ENCODE measurements around the gene REM2. TPM values are rescaled to one million over a fixed set of nuclear protein-coding genes. Genes with fewer than 3 reads are reported as not detected.

REM2 gene
- total RNA-seq, 2 experiments from 2014 or later, result 0.98 to 1.2 TPM

- H3K4me3 Mint-ChIP-seq, result no peak overlapping the region
- ChIA-PET POLR2A (interaction anchor here (0.9 to 1.0 kb wide), 2 partner anchors 12 to 30 kb away, joined by 3 to 4 read pairs; no protein-coding TSS in a partner anchor), CTCF (no interaction called here)
- H3K9me3 Mint-ChIP-seq, result no peaks in the 10 kb centered on the region
- no peak for DNase-seq
- peaks cover 2% of the 10 kb centered on the region for H3K4me1 Mint-ChIP-seq
- H3K27me3 Mint-ChIP-seq, result peaks cover 14% of the 10 kb centered on the region
- H3K27ac Mint-ChIP-seq, result no peak overlapping the region
- H3K36me3 Mint-ChIP-seq (ENCODE audit: low read depth), result no peaks in the 10 kb centered on the region
These were observed 40.6 kb upstream of the REM2 start for GRCh38 chr14:22842211-22843122.

- DNase-seq, result no peak
- Mint-ChIP-seq H3K4me3 (no peak overlapping the region), H3K27ac (no peak overlapping the region), H3K4me1 (peaks cover 2% of the 10 kb centered on the region), H3K27me3 (peaks cover 11% of the 10 kb centered on the region), H3K9me3 (no peaks in the 10 kb centered on the region), H3K36me3 (ENCODE audit: low read depth) (no peaks in the 10 kb centered on the region)
- CTCF ChIA-PET, result no interaction called here
- POLR2A ChIA-PET, result interaction anchor here (0.9 to 1.0 kb wide), 2 partner anchors 13 to 29 kb away, joined by 3 to 4 read pairs; no protein-coding TSS in a partner anchor
These were observed 39.7 kb upstream of the REM2 start for GRCh38 chr14:22843123-22843925.

GRCh38 chr14:22844221-22845102, 38.6 kb upstream of the REM2 start:
- Mint-ChIP-seq H3K4me3 (no peak overlapping the region), H3K36me3 (ENCODE audit: low read depth) (no peaks in the 10 kb centered on the region), H3K27ac (no peak overlapping the region), H3K9me3 (no peaks in the 10 kb centered on the region), H3K27me3 (peaks cover 13% of the 10 kb centered on the region), H3K4me1 (no peaks in the 10 kb centered on the region)
- POLR2A ChIA-PET, result interaction anchor here (1.0 kb wide), 1 partner anchor 14 kb away, joined by 6 read pairs; no protein-coding TSS in a partner anchor
- no peak for DNase-seq
- CTCF ChIA-PET, result interaction anchor here (0.9 to 1.0 kb wide), 2 partner anchors 11 to 274 kb away, joined by 3 read pairs; no protein-coding TSS in a partner anchor

- Mint-ChIP-seq H3K9me3 (no peaks in the 10 kb centered on the region), H3K36me3 (ENCODE audit: low read depth) (no peaks in the 10 kb centered on the region), H3K27ac (no peak overlapping the region), H3K4me1 (no peaks in the 10 kb centered on the region), H3K4me3 (no peak overlapping the region), H3K27me3 (peaks cover 15% of the 10 kb centered on the region)
- ChIA-PET CTCF (interaction anchor here (0.9 to 1.0 kb wide), 2 partner anchors 10 to 275 kb away, joined by 3 read pairs; no protein-coding TSS in a partner anchor), POLR2A (interaction anchor here (0.5 to 1.0 kb wide), 2 partner anchors 10 to 15 kb away, joined by 3 to 6 read pairs; no protein-coding TSS in a partner anchor)
- no peak for DNase-seq
These were observed 38.0 kb upstream of the REM2 start for GRCh38 chr14:22845103-22845394.

GRCh38 chr14:22845821-22846625, 37.0 kb upstream of the REM2 start:
- no peaks in the 10 kb centered on the region for H3K9me3 Mint-ChIP-seq
- no peak for DNase-seq
- POLR2A ChIA-PET, result interaction anchor here (1.6 kb wide), 1 partner anchor 275 kb away, joined by 3 read pairs; no protein-coding TSS in a partner anchor

GRCh38 chr14:22846811-22847307, 36.2 kb upstream of the REM2 start:
- Mint-ChIP-seq H3K36me3 (ENCODE audit: low read depth) (no peaks in the 10 kb centered on the region), H3K27ac (no peak overlapping the region), H3K9me3 (no peaks in the 10 kb centered on the region), H3K4me3 (no peak overlapping the region), H3K4me1 (peaks cover 13% of the 10 kb centered on the region), H3K27me3 (peaks cover 15% of the 10 kb centered on the region)
- ChIA-PET POLR2A (interaction anchor here (1.6 kb wide), 1 partner anchor 276 kb away, joined by 3 read pairs; no protein-coding TSS in a partner anchor), CTCF (interaction anchor here (1.2 to 1.7 kb wide), 2 partner anchors 24 to 83 kb away, joined by 3 to 4 read pairs; partner anchors contain the start of gene PRMT5)
- DNase-seq, result no peak

More at GRCh38 chr14:22845821-22846625, 37.0 kb upstream of the REM2 start:
- H3K27me3 Mint-ChIP-seq, result peaks cover 15% of the 10 kb centered on the region
- CTCF ChIA-PET, result interaction anchor here (0.7 kb wide), 1 partner anchor 8 kb away, joined by 3 read pairs; no protein-coding TSS in a partner anchor
- peaks cover 5% of the 10 kb centered on the region for H3K4me1 Mint-ChIP-seq
- no peaks in the 10 kb centered on the region for H3K36me3 Mint-ChIP-seq (ENCODE audit: low read depth)
- no peak overlapping the region for H3K27ac Mint-ChIP-seq
- no peak overlapping the region for H3K4me3 Mint-ChIP-seq

- Mint-ChIP-seq H3K9me3 (no peaks in the 10 kb centered on the region), H3K36me3 (ENCODE audit: low read depth) (no peaks in the 10 kb centered on the region), H3K27me3 (peaks cover 15% of the 10 kb centered on the region), H3K27ac (no peak overlapping the region), H3K4me3 (no peak overlapping the region), H3K4me1 (peaks cover 17% of the 10 kb centered on the region)
- ChIA-PET CTCF (interaction anchor here (1.2 to 1.7 kb wide), 2 partner anchors 25 to 82 kb away, joined by 3 to 4 read pairs; partner anchors contain the start of gene PRMT5), POLR2A (no interaction called here)
- no peak for DNase-seq
These were observed 35.2 kb upstream of the REM2 start for GRCh38 chr14:22847661-22848341.

GRCh38 chr14:22848351-22849164, 34.5 kb upstream of the REM2 start:
- ChIA-PET POLR2A (interaction anchor here (0.9 to 1.5 kb wide), 3 partner anchors 10 to 40 kb away, joined by 3 to 5 read pairs (median 4); no protein-coding TSS in a partner anchor), CTCF (interaction anchor here (1.2 to 7.9 kb wide), 3 partner anchors 24 to 81 kb away, joined by 3 to 195 read pairs (median 4); partner anchors contain the start of gene PRMT5)
- no peak overlapping the region for H3K27ac Mint-ChIP-seq
- H3K36me3 Mint-ChIP-seq (ENCODE audit: low read depth), result no peaks in the 10 kb centered on the region
- H3K4me3 Mint-ChIP-seq, result no peak overlapping the region
- peaks cover 24% of the 10 kb centered on the region for H3K4me1 Mint-ChIP-seq
- H3K27me3 Mint-ChIP-seq, result peaks cover 13% of the 10 kb centered on the region
- no peak for DNase-seq
- no peaks in the 10 kb centered on the region for H3K9me3 Mint-ChIP-seq

- no peak overlapping the region for H3K4me3 Mint-ChIP-seq
- peaks cover 13% of the 10 kb centered on the region for H3K27me3 Mint-ChIP-seq
- DNase-seq, result no peak
- ChIA-PET CTCF (interaction anchor here (0.7 to 7.9 kb wide), 2 partner anchors 9 to 25 kb away, joined by 3 to 195 read pairs; no protein-coding TSS in a partner anchor), POLR2A (interaction anchor here (0.9 to 1.5 kb wide), 4 partner anchors 10 to 39 kb away, joined by 3 to 5 read pairs (median 4); no protein-coding TSS in a partner anchor)
- no peaks in the 10 kb centered on the region for H3K9me3 Mint-ChIP-seq
- peaks cover 27% of the 10 kb centered on the region for H3K4me1 Mint-ChIP-seq
- no peak overlapping the region for H3K27ac Mint-ChIP-seq
- H3K36me3 Mint-ChIP-seq (ENCODE audit: low read depth), result no peaks in the 10 kb centered on the region
These were observed 33.7 kb upstream of the REM2 start for GRCh38 chr14:22849212-22849819.
